AG04450 (cell line): ENCODE results near the gene EVC. TPM values are rescaled to one million over a fixed set of nuclear protein-coding genes. Genes with fewer than 3 reads are reported as not detected.
A peak's percentile ranks its signal among the peaks of the same experiment; 100 is the strongest.

Source experiments
- CTCF ChIA-PET: fragments of 300-600, 350-600 bp; formaldehyde crosslinking; extraction: SDS; loops from one replicate; lab custom pipeline; 2022; ENCODE audit warnings: antibody characterized with exemption, inconsistent platforms; lab: Charles Lee
- POLR2A ChIA-PET: fragments of 350-600 bp; formaldehyde crosslinking; extraction: SDS; loops from one replicate; lab custom pipeline; 2021; ENCODE audit warnings: antibody characterized with exemption, inconsistent platforms; lab: Yijun Ruan, JAX
- DNase-seq: peaks from one replicate; pipeline ENCODE4 v3.0.0-alpha.2; 2011; ENCODE audit warnings: low read depth, low spot score
- H3K27ac ChIP-seq: one replicate; pipeline ENCODE4 v1.5.1; 2012; ENCODE audit warnings: low read depth, low read length, control low read depth
- H3K27me3 ChIP-seq: one replicate; pipeline ENCODE4 v1.6.0; 2012; ENCODE audit warnings: low read length; ENCODE audit not compliant: control insufficient read depth, insufficient read depth
- H3K4me3 ChIP-seq: 2 replicates; pipeline ENCODE4 v1.5.1; 2011; ENCODE audit warnings: mild to moderate bottlenecking, low read depth, low read length, control low read depth
- H3K9me3 ChIP-seq: 2 replicates; pipeline ENCODE4 v1.5.1; 2012; ENCODE audit warnings: low read length; ENCODE audit not compliant: control insufficient read depth, insufficient read depth
- CTCF ChIP-seq: IDR thresholded peaks from 2 replicates; pipeline ENCODE4 v1.5.1; 2011; ENCODE audit warnings: low read depth, low read length, control low read depth, inconsistent platforms
- polyA plus RNA-seq: library from polyadenylated mRNA; depleted of rRNA; stranded (reverse); fragments of >200 nt; gene quantifications from 2 replicates; pipeline ENCODE4 v1.2.3, GENCODE V29; 2011

Gene EVC
- polyA plus RNA-seq, 1 experiment: 11.5 TPM

- H3K4me3 ChIP-seq: no peak overlapping the region
- ChIA-PET POLR2A (no interaction called here), CTCF (interaction anchor here (1.1 kb wide), 1 partner anchor 113 kb away, joined by 3 read pairs; no protein-coding TSS in a partner anchor)
- H3K9me3 ChIP-seq: no peaks in the 10 kb centered on the region
- no peaks in the 10 kb centered on the region for H3K27me3 ChIP-seq
- TF ChIP-seq CTCF: no peak
- H3K27ac ChIP-seq: no peak overlapping the region
- DNase-seq: no peak
Measured at GRCh38 chr4:5676763-5677162, 34.2 kb upstream of the EVC start.

GRCh38 chr4:5678977-5679376 lies 32.0 kb upstream of the EVC start:
- Histone ChIP-seq H3K27me3 (no peaks in the 10 kb centered on the region), H3K27ac (no peak overlapping the region), H3K4me3 (no peak overlapping the region), H3K9me3 (no peaks in the 10 kb centered on the region)
- CTCF ChIA-PET: no interaction called here
- TF ChIP-seq CTCF: no peak
- POLR2A ChIA-PET: no interaction called here
- peak; percentile 6 for DNase-seq

- DNase-seq: no peak
- ChIA-PET CTCF (no interaction called here), POLR2A (interaction anchor here (0.7 kb wide), 1 partner anchor 49 kb away, joined by 3 read pairs; no protein-coding TSS in a partner anchor)
- TF ChIP-seq CTCF: no peak
- H3K27ac ChIP-seq: no peak overlapping the region
- H3K9me3 ChIP-seq: peaks cover 7% of the 10 kb centered on the region; the same call in 1 of the 2 replicates
- H3K27me3 ChIP-seq: no peaks in the 10 kb centered on the region
- no peak overlapping the region for H3K4me3 ChIP-seq
Measured at GRCh38 chr4:5683566-5683965, 27.4 kb upstream of the EVC start.

GRCh38 chr4:5685296-5685695 lies 25.7 kb upstream of the EVC start:
- ChIA-PET POLR2A (no interaction called here), CTCF (no interaction called here)
- H3K27ac ChIP-seq: no peak overlapping the region
- H3K9me3 ChIP-seq: peaks cover 7% of the 10 kb centered on the region; the same call in 1 of the 2 replicates
- H3K4me3 ChIP-seq: no peak overlapping the region
- no peak for TF ChIP-seq CTCF
- DNase-seq: no peak
- no peaks in the 10 kb centered on the region for H3K27me3 ChIP-seq

GRCh38 chr4:5686338-5686737 lies 24.7 kb upstream of the EVC start:
- Histone ChIP-seq H3K4me3 (no peak overlapping the region), H3K27ac (no peak overlapping the region), H3K9me3 (peaks cover 7% of the 10 kb centered on the region; the same call in 1 of the 2 replicates), H3K27me3 (no peaks in the 10 kb centered on the region)
- TF ChIP-seq CTCF: no peak
- no peak for DNase-seq
- ChIA-PET CTCF (no interaction called here), POLR2A (interaction anchor here (0.6 kb wide), 1 partner anchor 152 kb away, joined by 4 read pairs; no protein-coding TSS in a partner anchor)
